Neural cell (in vitro differentiated cells): ENCODE data around the gene GNLY. TPM values are rescaled to one million over a fixed set of nuclear protein-coding genes. Genes with fewer than 3 reads are reported as not detected.

Experiments used
- H2AFZ ChIP-seq: fragments of 200-600, 300-800 bp; sonication (generic), shearing (Covaris generic); 2 replicates; pipeline ENCODE4 v1.6.0; 2014; ENCODE audit warnings: low read depth, mild to moderate bottlenecking, antibody characterized with exemption, low read length, moderate library complexity
- H3F3A ChIP-seq: fragments of 200-600 bp; shearing (Covaris generic); 2 replicates; pipeline ENCODE4 v1.6.1; 2016; ENCODE audit warnings: mild to moderate bottlenecking, moderate library complexity, mixed read lengths, antibody characterized with exemption, low read length; ENCODE audit not compliant: insufficient read depth, poor library complexity, severe bottlenecking
- H3K27ac ChIP-seq: fragments of 200-600, 300-800 bp; sonication (generic), shearing (Covaris generic); 2 replicates; pipeline ENCODE4 v1.5.1; 2014; ENCODE audit warnings: mild to moderate bottlenecking, low read length, moderate library complexity
- H3K27me3 ChIP-seq: fragments of 300-800, 200-600 bp; sonication (generic), shearing (Covaris generic); 2 replicates; pipeline ENCODE4 v1.6.0; 2014; ENCODE audit warnings: mild to moderate bottlenecking, low read depth, low read length, moderate library complexity; ENCODE audit not compliant: insufficient read depth
- H3K36me3 ChIP-seq: fragments of 300-800, 200-600 bp; sonication (generic), shearing (Covaris generic); 2 replicates; pipeline ENCODE4 v1.5.1; 2014; ENCODE audit warnings: mild to moderate bottlenecking, antibody characterized with exemption, low read length, moderate library complexity; ENCODE audit not compliant: insufficient read depth
- H3K4me2 ChIP-seq: fragments of 300-800, 200-600 bp; sonication (generic), shearing (Covaris generic); 2 replicates; pipeline ENCODE4 v1.6.0; 2014; ENCODE audit warnings: mild to moderate bottlenecking, low read length
- H3K4me3 ChIP-seq: fragments of 300-800, 200-600 bp; sonication (generic), shearing (Covaris generic); 2 replicates; pipeline ENCODE4 v1.5.1; 2014; ENCODE audit warnings: mild to moderate bottlenecking, low read length, moderate library complexity
- H3K79me2 ChIP-seq: fragments of 200-600 bp; shearing (Covaris generic); replicated peaks from 2 replicates; pipeline ENCODE4 v1.6.0; 2014; ENCODE audit warnings: mild to moderate bottlenecking, low read length, moderate library complexity; ENCODE audit not compliant: insufficient read depth
- H3K9ac ChIP-seq: fragments of 300-800, 200-600 bp; sonication (generic), shearing (Covaris generic); 2 replicates; pipeline ENCODE4 v1.6.1; 2016; ENCODE audit warnings: mild to moderate bottlenecking, low read length, mixed read lengths
- H3K9me2 ChIP-seq: fragments of 200-600 bp; shearing (Covaris generic); 2 replicates; pipeline ENCODE4 v1.6.1; 2016; ENCODE audit warnings: mild to moderate bottlenecking, low read length, mixed read lengths; ENCODE audit not compliant: insufficient read depth
- H3K9me3 ChIP-seq: fragments of 200-600, 300-800 bp; sonication (generic), shearing (Covaris generic); 2 replicates; pipeline ENCODE4 v1.6.1; 2016; ENCODE audit warnings: mild to moderate bottlenecking, mixed run types, low read length, moderate library complexity, mixed read lengths
- H4K20me1 ChIP-seq: fragments of 200-600 bp; shearing (Covaris generic); 2 replicates; pipeline ENCODE4 v1.6.1; 2016; ENCODE audit warnings: mild to moderate bottlenecking, mixed run types; ENCODE audit not compliant: insufficient read depth
- EP300 ChIP-seq: fragments of 450-650 bp; conservative IDR thresholded peaks from 2 replicates; pipeline ENCODE4 v1.6.1; 2014; ENCODE audit warnings: antibody characterized with exemption, mild to moderate bottlenecking, moderate library complexity; ENCODE audit not compliant: poor library complexity, severe bottlenecking
- EZH2 ChIP-seq: fragments of 200-600, 300-800 bp; shearing (Covaris generic), sonication (generic); IDR thresholded peaks from 2 replicates; pipeline ENCODE4 v1.6.1; 2014; ENCODE audit warnings: antibody characterized with exemption, low read length, borderline replicate concordance, mild to moderate bottlenecking; ENCODE audit not compliant: insufficient read depth, poor library complexity, severe bottlenecking
- MXI1 ChIP-seq: fragments of 450-650 bp; conservative IDR thresholded peaks from 2 replicates; pipeline ENCODE4 v1.6.1; 2014; ENCODE audit warnings: antibody characterized with exemption, mild to moderate bottlenecking; ENCODE audit not compliant: poor library complexity, severe bottlenecking
- POLR2AphosphoS5 ChIP-seq: IDR thresholded peaks from 2 replicates; pipeline ENCODE4 v1.6.1; 2012
- RAD21 ChIP-seq: fragments of 450-650 bp; conservative IDR thresholded peaks from 2 replicates; pipeline ENCODE4 v1.6.1; 2014; ENCODE audit warnings: antibody characterized with exemption, mild to moderate bottlenecking, moderate library complexity
- REST ChIP-seq: IDR thresholded peaks from 2 replicates; pipeline ENCODE4 v1.6.1; 2012; ENCODE audit warnings: borderline replicate concordance
- SMC3 ChIP-seq: fragments of 450-650 bp; conservative IDR thresholded peaks from 2 replicates; pipeline ENCODE4 v1.6.1; 2014; ENCODE audit warnings: antibody characterized with exemption, mild to moderate bottlenecking, moderate library complexity; ENCODE audit not compliant: poor library complexity
- TAF1 ChIP-seq: IDR thresholded peaks from 2 replicates; pipeline ENCODE4 v1.6.1; 2012; ENCODE audit warnings: low read depth
- polyA plus RNA-seq: library from polyadenylated mRNA; depleted of rRNA; stranded (reverse); fragments of >200 nt; gene quantifications from 2 replicates; pipeline ENCODE4 v1.2.3, GENCODE V29; 2014
- TF ChIP-seq, protein P1 (sequence below): fragments of 450-650 bp; IDR thresholded peaks from 2 replicates; pipeline ENCODE4 v1.5.1; 2014; ENCODE audit warnings: antibody characterized with exemption, mild to moderate bottlenecking, moderate library complexity; ENCODE audit not compliant: poor library complexity, severe bottlenecking

GNLY gene
- polyA plus RNA-seq, 1 donor from 2014 or later, result not detected

GRCh38 chr2:85684380-85684779, 9.8 kb upstream of the GNLY start:
- Histone ChIP-seq H3K9me3 (no peaks in the 10 kb centered on the region), H3K79me2 (no peaks in the 10 kb centered on the region), H3F3A (no peaks in the 10 kb centered on the region), H2AFZ (no peak overlapping the region), H3K27me3 (no peaks in the 10 kb centered on the region), H3K9ac (no peak overlapping the region), H3K36me3 (no peaks in the 10 kb centered on the region), H4K20me1 (no peaks in the 10 kb centered on the region), H3K4me2 (no peak overlapping the region), H3K4me3 (no peak overlapping the region), H3K27ac (no peak overlapping the region), H3K9me2 (no peaks in the 10 kb centered on the region)
- TF ChIP-seq MXI1 (no peak), SMC3 (no peak), REST (no peak), EZH2 (no peak), RAD21 (no peak)
- TF ChIP-seq, protein P1, sequence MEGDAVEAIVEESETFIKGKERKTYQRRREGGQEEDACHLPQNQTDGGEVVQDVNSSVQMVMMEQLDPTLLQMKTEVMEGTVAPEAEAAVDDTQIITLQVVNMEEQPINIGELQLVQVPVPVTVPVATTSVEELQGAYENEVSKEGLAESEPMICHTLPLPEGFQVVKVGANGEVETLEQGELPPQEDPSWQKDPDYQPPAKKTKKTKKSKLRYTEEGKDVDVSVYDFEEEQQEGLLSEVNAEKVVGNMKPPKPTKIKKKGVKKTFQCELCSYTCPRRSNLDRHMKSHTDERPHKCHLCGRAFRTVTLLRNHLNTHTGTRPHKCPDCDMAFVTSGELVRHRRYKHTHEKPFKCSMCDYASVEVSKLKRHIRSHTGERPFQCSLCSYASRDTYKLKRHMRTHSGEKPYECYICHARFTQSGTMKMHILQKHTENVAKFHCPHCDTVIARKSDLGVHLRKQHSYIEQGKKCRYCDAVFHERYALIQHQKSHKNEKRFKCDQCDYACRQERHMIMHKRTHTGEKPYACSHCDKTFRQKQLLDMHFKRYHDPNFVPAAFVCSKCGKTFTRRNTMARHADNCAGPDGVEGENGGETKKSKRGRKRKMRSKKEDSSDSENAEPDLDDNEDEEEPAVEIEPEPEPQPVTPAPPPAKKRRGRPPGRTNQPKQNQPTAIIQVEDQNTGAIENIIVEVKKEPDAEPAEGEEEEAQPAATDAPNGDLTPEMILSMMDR, result no peak

GRCh38 chr2:85684806-85685205, 9.4 kb upstream of the GNLY start:
- Histone ChIP-seq H3F3A (no peaks in the 10 kb centered on the region), H3K79me2 (no peaks in the 10 kb centered on the region), H3K4me2 (no peak overlapping the region), H3K9me2 (no peaks in the 10 kb centered on the region), H4K20me1 (no peaks in the 10 kb centered on the region), H3K27me3 (no peaks in the 10 kb centered on the region), H2AFZ (no peak overlapping the region), H3K4me3 (no peak overlapping the region), H3K27ac (no peak overlapping the region), H3K9ac (no peak overlapping the region), H3K36me3 (no peaks in the 10 kb centered on the region), H3K9me3 (no peaks in the 10 kb centered on the region)
- TF ChIP-seq SMC3, result no peak
- no peak for TF ChIP-seq TAF1
- TF ChIP-seq EP300, result no peak

GRCh38 chr2:85690932-85691331, 3.2 kb upstream of the GNLY start:
- TF ChIP-seq REST (no peak), POLR2AphosphoS5 (no peak), SMC3 (no peak), EZH2 (no peak), EP300 (no peak), TAF1 (no peak), MXI1 (no peak), RAD21 (no peak)
- TF ChIP-seq, protein P1, result no peak
- H3K27ac ChIP-seq, result no peak overlapping the region

More at GRCh38 chr2:85690932-85691331, 3.2 kb upstream of the GNLY start:
- Histone ChIP-seq H3K9me2 (no peaks in the 10 kb centered on the region), H3K79me2 (no peaks in the 10 kb centered on the region), H3F3A (no peaks in the 10 kb centered on the region), H4K20me1 (no peaks in the 10 kb centered on the region), H2AFZ (no peak overlapping the region), H3K9ac (no peak overlapping the region), H3K9me3 (no peaks in the 10 kb centered on the region), H3K4me3 (no peak overlapping the region), H3K27me3 (no peaks in the 10 kb centered on the region), H3K36me3 (no peaks in the 10 kb centered on the region), H3K4me2 (no peak overlapping the region)
